ENCODE results near the gene SLC25A30.

SLC25A30 gene

GRCh38 chr13:45417790-45418534, at the start of gene SLC25A30:
Gene SLC25A30, minus strand, starts transcription at chr13:45418373. Its CDS starts 6,948 bp downstream, at chr13:45411425.
- DNase-seq: peak; percentile 82

- DNase-seq: no peak
Observed at GRCh38 chr13:45466359-45466758, 48.2 kb upstream of the SLC25A30 start.

GRCh38 chr13:45464687-45465453, 46.7 kb upstream of the SLC25A30 start, which contains the start of gene COG3:
Gene COG3, plus strand, starts transcription at chr13:45464939. Its CDS starts 98 bp downstream, at chr13:45465037.
- peak; percentile 96 for DNase-seq

- no peak for DNase-seq
Observed at GRCh38 chr13:45464141-45464686, 46.0 kb upstream of the SLC25A30 start.

GRCh38 chr13:45456196-45456972, 38.2 kb upstream of the SLC25A30 start:
- DNase-seq: no peak

GRCh38 chr13:45454204-45454603, 36.0 kb upstream of the SLC25A30 start:
- DNase-seq: no peak

GRCh38 chr13:45451282-45451681, 33.1 kb upstream of the SLC25A30 start:
- DNase-seq: no peak

GRCh38 chr13:45448965-45449559, 30.9 kb upstream of the SLC25A30 start:
- no peak for DNase-seq

- DNase-seq: no peak
Observed at GRCh38 chr13:45447050-45447661, 29.0 kb upstream of the SLC25A30 start.

- no peak for DNase-seq
Observed at GRCh38 chr13:45446181-45446580, 28.0 kb upstream of the SLC25A30 start.

- DNase-seq: no peak
Observed at GRCh38 chr13:45445053-45445452, 26.9 kb upstream of the SLC25A30 start.

- DNase-seq: no peak
Observed at GRCh38 chr13:45441633-45442032, 23.5 kb upstream of the SLC25A30 start.

GRCh38 chr13:45439781-45440462, 21.7 kb upstream of the SLC25A30 start:
- DNase-seq: no peak

- no peak for DNase-seq
Observed at GRCh38 chr13:45439008-45439407, 20.8 kb upstream of the SLC25A30 start.

- no peak for DNase-seq
Observed at GRCh38 chr13:45437947-45438346, 19.8 kb upstream of the SLC25A30 start.

- DNase-seq: no peak
Observed at GRCh38 chr13:45436953-45437352, 18.8 kb upstream of the SLC25A30 start.

GRCh38 chr13:45436332-45436731, 18.2 kb upstream of the SLC25A30 start:
- no peak for DNase-seq

- no peak for DNase-seq
Observed at GRCh38 chr13:45434556-45435371, 16.6 kb upstream of the SLC25A30 start.

GRCh38 chr13:45433381-45433790, 15.2 kb upstream of the SLC25A30 start:
- no peak for DNase-seq

GRCh38 chr13:45432737-45433380, 14.7 kb upstream of the SLC25A30 start:
- no peak for DNase-seq
